ENCODE results near the gene ZBTB20. TPM values are rescaled to one million over a fixed set of nuclear protein-coding genes. Genes with fewer than 3 reads are reported as not detected.

The ZBTB20 gene
- total RNA-seq, 6 experiments from 2014 or later, result 36.7 to 59.4 (median 46.7) TPM

DNA sequence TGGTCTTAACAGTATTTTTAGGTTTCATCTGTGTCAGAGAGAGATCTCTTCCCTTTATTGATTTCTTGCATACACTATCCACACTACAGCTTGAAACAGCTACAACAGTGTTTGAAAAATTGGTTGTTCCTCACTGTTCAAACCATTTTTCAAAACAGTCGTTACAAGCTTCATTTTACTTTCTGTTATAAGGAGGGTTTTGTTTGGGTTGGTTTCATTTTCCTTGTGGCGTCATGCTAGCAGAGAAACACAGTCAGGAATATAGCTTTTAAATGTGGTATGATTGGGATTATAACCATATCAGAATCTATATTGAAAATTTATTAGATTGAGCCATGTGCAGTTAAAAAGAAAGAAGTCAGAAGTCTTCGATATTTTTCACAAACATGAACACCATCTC is 400.6 kb downstream of the ZBTB20 start:
- DNase-seq, result no peak
- intact Hi-C loops (cut with DNase I), result no loop called here
- Histone ChIP-seq H3K9me3 (no peaks in the 10 kb centered on the region), H3K36me3 (no peaks in the 10 kb centered on the region), H3K27ac (peak overlapping the region; percentile 81 to 92 (median 88)), H3K4me3 (peak overlapping the region; percentile 5 to 33 (median 31)), H3K27me3 (no peaks in the 10 kb centered on the region), H3K4me1 (peaks cover 0 to 28% (median 6%) of the 10 kb centered on the region in 4 donors)
- ATAC-seq, result peak; percentile 43 to 45 (median 45)
- no peak for TF ChIP-seq POLR2A (IDR thresholded peaks at IDR 0.05)
- TF ChIP-seq, protein P1, sequence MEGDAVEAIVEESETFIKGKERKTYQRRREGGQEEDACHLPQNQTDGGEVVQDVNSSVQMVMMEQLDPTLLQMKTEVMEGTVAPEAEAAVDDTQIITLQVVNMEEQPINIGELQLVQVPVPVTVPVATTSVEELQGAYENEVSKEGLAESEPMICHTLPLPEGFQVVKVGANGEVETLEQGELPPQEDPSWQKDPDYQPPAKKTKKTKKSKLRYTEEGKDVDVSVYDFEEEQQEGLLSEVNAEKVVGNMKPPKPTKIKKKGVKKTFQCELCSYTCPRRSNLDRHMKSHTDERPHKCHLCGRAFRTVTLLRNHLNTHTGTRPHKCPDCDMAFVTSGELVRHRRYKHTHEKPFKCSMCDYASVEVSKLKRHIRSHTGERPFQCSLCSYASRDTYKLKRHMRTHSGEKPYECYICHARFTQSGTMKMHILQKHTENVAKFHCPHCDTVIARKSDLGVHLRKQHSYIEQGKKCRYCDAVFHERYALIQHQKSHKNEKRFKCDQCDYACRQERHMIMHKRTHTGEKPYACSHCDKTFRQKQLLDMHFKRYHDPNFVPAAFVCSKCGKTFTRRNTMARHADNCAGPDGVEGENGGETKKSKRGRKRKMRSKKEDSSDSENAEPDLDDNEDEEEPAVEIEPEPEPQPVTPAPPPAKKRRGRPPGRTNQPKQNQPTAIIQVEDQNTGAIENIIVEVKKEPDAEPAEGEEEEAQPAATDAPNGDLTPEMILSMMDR (IDR thresholded peaks at IDR 0.05), result no peak
- WGBS (ENCODE audit: insufficient coverage, low coverage, low lambda C conversion rate, missing lambda C conversion rate), result 10% methylated on average over 3 of the region's 3 CpGs

DNA sequence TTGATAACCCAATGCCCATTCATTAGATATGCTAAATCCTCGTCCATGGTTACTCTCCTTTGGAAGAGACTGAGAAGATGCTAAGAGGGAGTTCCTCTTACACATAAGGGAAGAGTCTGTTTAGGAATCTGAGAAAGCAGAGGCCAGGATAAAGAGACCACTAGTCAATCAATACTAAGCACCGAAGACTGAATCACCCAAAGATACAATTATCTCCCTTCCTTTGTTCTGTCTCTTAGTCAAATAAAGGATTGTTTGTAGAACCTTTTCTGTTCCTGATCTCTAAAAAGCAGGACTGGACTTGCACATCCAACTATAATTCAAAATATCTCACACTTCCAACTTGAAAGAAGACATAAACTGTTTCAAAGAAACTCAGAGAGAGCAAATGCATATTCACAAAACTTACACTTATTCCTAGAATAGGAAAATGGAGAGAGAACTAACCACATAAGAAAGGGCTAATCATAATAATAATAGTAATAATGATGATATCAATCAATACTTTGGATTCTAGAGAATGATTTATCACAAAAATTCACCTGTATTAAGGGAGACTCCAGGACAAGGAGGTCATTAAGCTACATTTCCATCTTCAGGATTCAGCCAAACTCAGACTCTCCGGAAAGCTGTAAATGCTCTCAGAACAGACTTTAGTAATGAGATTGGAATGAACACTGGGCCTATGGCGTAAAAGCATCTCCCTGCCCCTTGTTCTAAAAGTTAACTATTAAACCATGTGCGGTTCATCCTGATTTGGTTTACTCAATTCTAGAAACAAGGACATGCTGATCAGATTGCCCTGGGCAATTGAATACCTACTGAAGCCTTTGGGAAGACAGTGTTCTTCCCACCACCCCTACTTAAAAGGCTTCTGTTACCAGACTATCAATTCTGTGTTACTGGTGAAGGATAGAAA is 401.5 kb downstream of the ZBTB20 start:
- Histone ChIP-seq H3K27me3 (no peaks in the 10 kb centered on the region), H3K4me1 (peaks cover 0 to 28% (median 6%) of the 10 kb centered on the region in 4 donors), H3K4me3 (peak overlapping the region; percentile 19 to 41 (median 34)), H3K36me3 (no peaks in the 10 kb centered on the region), H3K27ac (peak overlapping the region; percentile 81 to 92 (median 88)), H3K9me3 (no peaks in the 10 kb centered on the region)
- ATAC-seq, result peak; percentile 89 to 96 (median 92)
- TF ChIP-seq, protein P1 (IDR thresholded peaks at IDR 0.05), result no peak
- peak; percentile 76 for TF ChIP-seq POLR2A (IDR thresholded peaks at IDR 0.05)
- intact Hi-C loops (cut with DNase I), result no loop called here
- 25% methylated on average over 4 of the region's 5 CpGs for WGBS (ENCODE audit: insufficient coverage, low coverage, low lambda C conversion rate, missing lambda C conversion rate)
- peak in 1 of 3 donors; percentile 55 for DNase-seq

DNA sequence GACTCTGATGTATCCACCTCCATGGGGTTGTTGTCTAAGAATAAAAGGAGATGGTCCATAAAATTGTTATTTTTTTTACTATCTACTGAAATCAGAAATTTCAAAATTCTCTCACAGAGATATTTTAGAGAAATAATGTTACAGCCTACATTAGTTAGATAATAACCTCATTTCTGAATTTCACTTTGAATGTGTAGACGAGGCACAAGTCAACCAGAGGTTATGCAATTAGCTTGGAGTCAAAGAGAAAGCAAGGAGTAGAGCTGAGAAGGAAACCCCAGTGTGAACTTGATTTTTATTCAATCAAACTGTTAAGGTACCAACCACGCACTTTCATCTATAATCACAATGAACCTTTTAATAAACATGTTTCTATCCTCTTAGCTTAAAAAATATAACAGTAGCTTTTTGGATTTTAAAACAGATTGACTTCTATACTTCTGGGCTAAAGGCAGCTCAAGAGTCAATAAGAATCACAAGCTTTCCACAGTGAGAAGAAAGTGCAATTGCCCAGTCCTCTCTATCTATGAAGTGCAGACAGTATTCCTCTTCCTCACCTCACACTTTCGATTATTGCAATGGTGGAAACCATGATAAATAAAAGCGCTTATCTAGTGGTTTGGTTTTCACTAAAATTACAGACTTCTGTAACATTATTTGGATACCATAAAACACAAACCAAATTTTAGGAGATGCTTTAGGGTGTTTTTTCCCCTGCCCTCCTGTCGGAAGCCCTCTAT is 403.2 kb downstream of the ZBTB20 start:
- no peak for DNase-seq
- no peak for ATAC-seq
- Histone ChIP-seq H3K4me3 (no peak overlapping the region), H3K9me3 (no peaks in the 10 kb centered on the region), H3K36me3 (no peaks in the 10 kb centered on the region), H3K27ac (peak overlapping the region in 1 of 3 donors; percentile 88), H3K27me3 (no peaks in the 10 kb centered on the region), H3K4me1 (peaks cover 0 to 28% (median 6%) of the 10 kb centered on the region in 4 donors)
- 56% methylated on average over 5 of the region's 5 CpGs for WGBS (ENCODE audit: insufficient coverage, low coverage, low lambda C conversion rate, missing lambda C conversion rate)
- TF ChIP-seq POLR2A (IDR thresholded peaks at IDR 0.05), result no peak
- TF ChIP-seq, protein P1 (IDR thresholded peaks at IDR 0.05), result no peak
- intact Hi-C loops (cut with DNase I), result no loop called here

DNA sequence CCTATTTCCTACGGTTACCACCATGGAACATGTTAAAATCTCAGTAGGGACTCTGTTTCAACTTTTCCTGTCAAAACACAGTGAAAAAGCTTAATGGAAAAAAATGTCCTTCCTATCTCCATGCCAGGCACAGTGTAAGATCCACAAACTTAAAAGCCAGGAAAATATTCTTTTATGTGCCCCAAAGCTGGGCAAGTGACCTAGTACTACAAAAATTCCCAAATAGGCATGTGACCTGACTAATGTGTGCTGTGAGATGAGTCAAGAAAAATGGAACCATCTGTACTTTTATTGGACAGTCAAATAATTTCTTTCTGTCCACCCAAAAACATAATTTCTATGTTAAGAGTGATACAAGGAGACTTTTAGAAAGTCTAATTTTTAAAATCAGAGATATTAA is 406.0 kb downstream of the ZBTB20 start:
- 76% methylated on average over 1 of the region's 1 CpG for WGBS (ENCODE audit: insufficient coverage, low coverage, low lambda C conversion rate, missing lambda C conversion rate)
- no peak for ATAC-seq
- no peak for TF ChIP-seq POLR2A (IDR thresholded peaks at IDR 0.05)
- TF ChIP-seq, protein P1 (IDR thresholded peaks at IDR 0.05), result no peak
- no peak overlapping the region for H3K4me3 ChIP-seq
- H3K27me3 ChIP-seq, result no peaks in the 10 kb centered on the region
- peaks cover 0 to 25% (median 6%) of the 10 kb centered on the region in 4 donors for H3K4me1 ChIP-seq
- no peak overlapping the region for H3K27ac ChIP-seq
- H3K36me3 ChIP-seq, result no peaks in the 10 kb centered on the region
- intact Hi-C loops (cut with DNase I), result no loop called here
- DNase-seq, result no peak
- no peaks in the 10 kb centered on the region for H3K9me3 ChIP-seq

Data from right lobe of liver (tissue), 6 donors.